ENCODE results near the gene LRIG3.
"Not testable (repeated sequence)": the region's sequence is repeated elsewhere in the genome, so short reads cannot be mapped to it uniquely, and the experiment has no call there.

Gene LRIG3

GRCh38 chr12:58870595-58870994 is 49.7 kb downstream of the LRIG3 start:
- in situ Hi-C loops (cut with HindIII; ENCODE audit: low sequenced_read_pairs) = no loop called here

DNA sequence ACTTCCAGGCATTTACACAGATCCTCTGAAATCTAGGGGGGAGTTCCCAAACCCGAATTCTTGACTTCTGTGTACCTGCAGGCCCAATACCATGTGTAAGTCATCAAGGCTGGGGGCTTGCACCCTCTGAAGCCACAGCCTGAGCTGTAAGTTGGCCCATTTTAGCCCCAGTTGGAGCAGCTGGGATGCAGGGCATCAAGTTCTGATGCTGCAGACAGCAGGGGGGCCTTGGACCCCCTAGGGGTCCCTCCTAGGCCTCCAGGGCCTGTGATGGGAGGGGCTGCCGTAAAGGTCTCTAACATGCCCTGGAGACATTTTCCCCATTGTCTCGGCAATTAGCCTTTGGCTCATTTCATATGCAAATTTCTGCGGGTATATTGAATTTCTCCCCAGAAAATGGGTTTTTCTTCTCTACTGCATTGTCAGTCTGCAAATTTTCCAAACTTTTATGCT is 59.5 kb downstream of the LRIG3 start:
- in situ Hi-C loops (cut with HindIII; ENCODE audit: low sequenced_read_pairs) = no loop called here

DNA sequence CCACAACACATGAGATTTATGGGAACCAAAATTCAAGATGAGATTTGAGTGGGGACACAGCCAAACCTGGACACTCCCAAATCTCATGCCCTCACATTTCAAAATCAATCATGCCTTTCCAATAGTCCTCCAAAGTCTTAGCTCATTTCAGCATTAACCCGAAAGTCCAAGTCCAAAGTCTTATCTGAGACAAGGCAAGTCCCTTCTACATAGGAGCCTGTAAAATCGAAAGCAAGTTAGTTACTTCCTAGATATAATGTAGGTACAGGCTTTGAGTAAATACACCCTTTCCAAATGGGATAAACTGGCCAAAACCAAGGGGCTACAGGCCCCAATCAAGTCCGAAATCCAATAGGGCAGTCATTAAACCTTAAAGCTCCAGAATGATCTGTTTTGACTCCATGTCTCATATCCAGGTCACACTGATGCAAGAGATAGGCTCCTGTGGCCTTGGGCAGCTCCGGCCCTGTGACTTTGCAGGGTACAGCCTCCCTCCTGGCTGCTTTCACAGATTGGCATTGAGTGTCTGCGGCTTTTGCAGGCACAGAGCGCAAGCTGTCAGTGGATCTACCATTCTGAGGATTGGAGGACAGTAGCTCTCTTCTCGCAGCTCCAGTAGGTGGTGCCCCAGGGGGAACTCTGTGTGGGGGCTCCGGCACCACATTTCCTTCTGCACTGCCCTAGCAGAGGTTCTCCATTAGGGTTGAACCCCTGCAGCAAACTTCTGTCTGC is 60.1 kb downstream of the LRIG3 start:
- in situ Hi-C loops (cut with HindIII; ENCODE audit: low sequenced_read_pairs) = no loop called here

DNA sequence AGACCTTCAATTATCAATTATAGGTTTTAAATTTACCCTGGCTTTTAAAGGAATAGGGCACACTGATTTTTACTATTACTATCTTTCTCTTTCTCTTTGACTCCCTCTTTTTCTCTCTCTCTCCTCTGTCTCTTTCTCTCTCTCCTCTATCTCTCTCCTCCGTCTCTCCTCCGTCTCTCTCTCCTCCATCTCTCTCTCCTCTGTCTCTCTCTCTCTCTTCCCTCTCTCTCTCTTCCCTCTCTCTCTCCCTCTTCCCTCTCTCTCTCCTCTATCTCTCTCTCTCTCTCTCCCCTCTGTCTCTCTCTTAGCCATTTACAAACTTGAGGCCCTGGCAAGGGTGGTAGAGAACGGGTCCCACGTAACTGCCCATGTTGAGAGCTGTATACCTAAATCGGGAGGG is 62.3 kb downstream of the LRIG3 start:
- in situ Hi-C loops (cut with HindIII; ENCODE audit: low sequenced_read_pairs) = no loop called here

GRCh38 chr12:58857206-58857605 is 63.1 kb downstream of the LRIG3 start:
- in situ Hi-C loops (cut with HindIII; ENCODE audit: low sequenced_read_pairs) = not testable (repeated sequence)

DNA sequence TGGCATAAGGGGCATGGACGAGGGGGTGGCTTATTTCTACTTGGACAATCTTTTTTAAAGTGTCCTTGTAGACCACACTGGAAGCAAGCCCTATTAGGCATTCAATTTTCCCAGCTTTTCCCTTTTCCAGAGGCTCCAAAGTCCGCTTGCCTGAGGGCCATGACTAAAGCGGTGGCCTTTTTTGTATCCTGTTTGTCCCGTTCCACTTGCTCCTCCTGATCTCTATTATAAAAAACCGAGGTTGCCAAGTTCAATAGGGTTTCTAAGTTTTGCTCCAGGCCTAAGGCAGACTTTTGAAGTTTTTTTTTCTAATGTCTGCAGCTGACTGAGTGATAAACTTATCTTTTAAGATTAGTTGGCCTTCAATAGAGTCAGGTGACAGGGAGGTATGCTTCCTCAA is 64.7 kb downstream of the LRIG3 start:
- in situ Hi-C loops (cut with HindIII; ENCODE audit: low sequenced_read_pairs) = not testable (repeated sequence)

- in situ Hi-C loops (cut with HindIII; ENCODE audit: low sequenced_read_pairs) = no loop called here
Measured at GRCh38 chr12:58850826-58851225, 69.5 kb downstream of the LRIG3 start.

GRCh38 chr12:58847901-58848600 is 72.3 kb downstream of the LRIG3 start:
- in situ Hi-C loops (cut with HindIII; ENCODE audit: low sequenced_read_pairs) = no loop called here

GRCh38 chr12:58844161-58844560 is 76.1 kb downstream of the LRIG3 start:
- in situ Hi-C loops (cut with HindIII; ENCODE audit: low sequenced_read_pairs) = loop anchor here (5.0 kb wide), 1 partner anchor 67 kb away; no protein-coding TSS in a partner anchor

DNA sequence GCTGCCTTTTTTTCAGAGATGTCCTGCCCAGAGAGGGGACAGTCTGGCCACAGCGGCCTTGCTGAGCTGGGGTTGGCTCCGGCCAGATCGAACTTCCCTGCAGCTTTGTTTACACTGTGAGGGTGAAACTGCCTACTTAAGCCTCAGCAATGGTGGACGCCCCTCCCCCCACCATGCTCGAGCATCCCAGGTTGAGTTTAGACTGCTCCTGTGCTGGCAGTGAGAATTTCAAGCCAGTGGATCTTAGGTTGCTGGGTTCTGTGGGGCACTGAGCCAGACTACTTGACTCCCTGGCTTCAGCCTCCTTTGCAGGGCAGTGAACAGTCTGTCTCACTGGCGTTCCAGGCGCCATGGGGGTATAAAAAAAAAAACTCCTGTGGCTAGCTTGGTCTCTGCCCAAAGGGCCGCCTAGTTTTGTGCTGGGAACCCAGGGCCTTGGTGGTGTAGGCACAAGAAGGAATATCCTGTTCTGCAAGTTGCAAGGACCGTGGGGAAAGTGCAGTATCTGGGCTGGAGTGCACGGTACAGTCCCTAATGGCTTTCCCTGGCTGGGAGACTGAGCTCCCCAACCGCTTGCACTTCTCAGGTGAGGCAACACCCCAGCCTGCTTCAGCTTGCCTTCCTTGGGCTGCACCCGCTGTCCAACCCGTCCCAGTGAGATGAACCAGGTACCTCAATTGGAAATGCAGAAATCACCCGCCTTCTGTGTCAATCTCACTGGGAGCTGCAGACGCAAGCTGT is 79.1 kb downstream of the LRIG3 start:
- in situ Hi-C loops (cut with HindIII; ENCODE audit: low sequenced_read_pairs) = loop anchor here (5.0 kb wide), 1 partner anchor 64 kb away; no protein-coding TSS in a partner anchor

DNA sequence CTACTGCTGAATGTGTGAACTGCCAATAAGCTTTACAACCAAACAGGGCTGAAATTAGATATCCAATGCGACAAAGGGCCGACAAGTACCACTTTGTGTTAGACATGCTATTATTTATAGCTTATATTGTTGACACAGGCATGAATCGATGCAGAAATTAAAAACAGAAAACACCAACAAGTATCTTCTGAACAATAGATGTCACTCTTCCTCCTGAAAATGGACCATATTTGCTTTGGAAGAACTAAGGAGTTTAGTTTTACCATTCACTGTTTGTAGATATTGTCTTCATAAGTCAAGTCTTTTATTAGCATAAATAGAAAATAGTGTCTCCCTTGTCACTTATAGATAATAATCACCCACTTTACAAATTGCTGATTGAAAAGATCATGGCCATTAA is 86.5 kb downstream of the LRIG3 start:
- in situ Hi-C loops (cut with HindIII; ENCODE audit: low sequenced_read_pairs) = no loop called here

DNA sequence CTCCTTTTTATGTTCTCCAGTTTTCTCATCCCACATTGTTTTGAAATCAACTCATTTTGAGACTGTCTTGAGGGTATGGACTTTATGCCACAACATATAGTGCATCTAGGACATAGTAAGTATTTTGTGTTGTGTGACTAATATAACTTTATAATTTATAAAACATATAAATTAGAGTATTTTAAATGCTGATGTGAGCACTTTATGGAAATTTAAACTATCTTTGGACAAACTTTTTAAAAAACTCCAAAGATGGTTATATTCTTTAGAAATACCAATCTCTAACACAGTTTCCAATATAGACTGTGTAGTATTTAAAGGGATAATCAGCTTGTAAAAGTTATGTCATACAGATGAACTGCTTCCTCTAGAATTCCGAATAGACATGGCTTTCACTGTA is 87.4 kb downstream of the LRIG3 start:
- in situ Hi-C loops (cut with HindIII; ENCODE audit: low sequenced_read_pairs) = no loop called here

All from endothelial cell of hepatic sinusoid (primary cell).